VCaP (cell line): ENCODE measurements around the gene NFIA.

Experiments used
- H3K27ac ChIP-seq: fragments of 450-650 bp; 2 replicates; pipeline ENCODE4 v1.5.1; 2017
- CTCF ChIP-seq: fragments of 450-650 bp; conservative IDR thresholded peaks from 2 replicates; pipeline ENCODE4 v1.5.1; 2017; ENCODE audit warnings: mild to moderate bottlenecking, moderate library complexity

Gene NFIA

DNA sequence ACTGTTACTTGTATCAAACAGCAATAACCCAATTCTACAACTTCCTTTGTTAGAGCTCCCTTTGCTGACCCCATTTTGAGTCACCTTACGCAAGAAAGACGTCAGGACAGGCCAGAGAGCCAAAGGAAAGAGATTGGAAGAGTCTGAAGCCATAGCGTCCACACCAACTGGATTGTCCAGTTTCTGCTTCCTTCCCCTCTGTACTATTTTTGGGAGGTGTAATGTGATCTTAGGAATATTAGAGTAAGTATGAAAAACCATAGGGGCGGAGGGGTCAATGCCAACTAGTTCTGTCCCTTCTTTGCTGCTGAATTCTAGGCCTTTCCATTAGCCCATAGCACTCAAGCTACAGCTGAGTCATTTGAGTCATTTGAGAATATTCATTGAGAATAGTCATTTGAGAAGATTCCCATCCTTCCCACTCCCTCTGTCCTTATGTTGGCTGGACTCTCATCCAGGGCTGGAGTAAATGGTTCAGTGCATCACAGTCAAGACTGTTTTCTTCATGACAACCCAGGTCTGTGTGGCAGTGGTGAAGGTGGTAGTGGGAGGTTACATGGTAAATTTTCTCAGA, 14.8 kb upstream of the NFIA start:
- no peak for TF ChIP-seq CTCF

GRCh38 chr1:61070054-61070453, 12.3 kb upstream of the NFIA start:
- TF ChIP-seq CTCF: no peak
- no peak overlapping the region for H3K27ac ChIP-seq

More for the DNA sequence above, 14.8 kb upstream of the NFIA start:
- H3K27ac ChIP-seq: no peak overlapping the region

DNA sequence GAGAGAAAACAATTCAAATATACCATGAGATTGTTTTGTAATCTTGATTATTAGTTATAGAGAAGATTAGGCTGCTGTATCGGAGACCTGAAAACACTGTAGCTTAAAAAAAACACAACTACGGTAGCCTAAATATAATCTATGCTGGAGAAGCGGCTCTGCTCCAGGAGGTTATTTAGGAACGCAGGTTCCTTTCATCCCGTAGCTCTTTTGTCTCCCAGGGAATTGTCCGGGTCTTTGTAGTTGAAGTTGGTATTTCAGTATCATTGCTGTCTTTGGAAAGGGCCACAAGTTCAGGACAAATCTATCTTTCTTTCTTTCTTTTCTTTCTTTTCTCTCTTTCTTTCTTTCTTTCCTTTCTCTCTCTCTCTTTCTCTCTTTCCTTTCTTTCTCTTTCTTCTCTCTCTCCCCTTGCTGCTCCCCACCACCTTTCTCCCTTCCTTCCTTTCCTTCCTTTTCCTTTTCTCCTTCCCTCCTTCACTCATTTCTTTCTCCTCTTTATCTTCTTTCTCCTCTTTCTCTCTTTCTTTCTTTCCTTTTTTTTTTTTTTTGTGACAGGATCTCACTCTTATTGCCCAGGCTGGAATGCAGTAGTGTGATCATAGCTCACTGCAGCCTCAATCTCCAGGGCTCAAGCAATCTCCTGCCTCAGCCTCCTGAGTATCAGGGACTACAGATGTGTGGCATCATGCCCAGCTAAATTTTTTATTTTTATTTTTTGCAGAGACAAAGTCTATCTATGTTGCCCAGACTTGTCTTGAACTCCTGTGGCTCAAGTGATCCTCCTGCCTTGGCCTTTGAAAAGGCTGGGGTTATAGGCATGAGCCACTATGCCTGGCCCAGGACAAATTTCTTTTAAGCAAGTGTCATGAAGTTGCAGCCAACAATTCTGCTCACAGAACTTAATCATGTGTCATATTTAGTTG, 10.9 kb upstream of the NFIA start:
- H3K27ac ChIP-seq: no peak overlapping the region
- TF ChIP-seq CTCF: no peak

GRCh38 chr1:61073871-61074270, 8.5 kb upstream of the NFIA start:
- H3K27ac ChIP-seq: no peak overlapping the region
- TF ChIP-seq CTCF: no peak

DNA sequence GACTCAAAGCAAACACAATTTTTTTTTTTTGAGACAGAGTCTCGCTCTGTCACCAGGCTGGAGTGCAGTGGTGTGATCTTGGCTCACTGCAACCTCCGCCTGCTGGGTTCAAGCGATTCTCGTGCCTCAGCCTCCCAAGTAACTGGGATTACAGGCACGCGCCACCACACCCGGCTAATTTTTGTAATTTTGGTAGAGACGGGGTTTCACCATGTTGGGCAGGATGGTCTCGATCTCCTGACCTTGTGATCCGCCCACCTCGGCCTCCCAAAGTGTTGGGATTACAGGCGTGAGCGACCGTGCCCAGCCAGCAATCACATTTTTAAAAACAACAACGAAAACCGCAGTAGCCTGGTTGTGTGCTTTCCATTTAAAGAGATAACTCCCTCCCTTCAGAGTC, 6.5 kb upstream of the NFIA start:
- peak overlapping the region; percentile 93 for H3K27ac ChIP-seq

GRCh38 chr1:61076728-61077675, 5.4 kb upstream of the NFIA start:
- H3K27ac ChIP-seq: peak overlapping the region; percentile 93
- TF ChIP-seq CTCF: no peak

GRCh38 chr1:61077676-61078541, 4.5 kb upstream of the NFIA start:
- peak overlapping the region; percentile 93 for H3K27ac ChIP-seq
- no peak for TF ChIP-seq CTCF
